SK-N-SH (cell line): ENCODE data around the gene AHR. TPM values are rescaled to one million over a fixed set of nuclear protein-coding genes. Genes with fewer than 3 reads are reported as not detected.

Experiments
- CTCF ChIA-PET: fragments of 300-600, 350-600 bp; formaldehyde crosslinking; extraction: SDS; loops from one replicate; lab custom pipeline; 2021; lab: Yijun Ruan, JAX
- POLR2A ChIA-PET: fragments of 350-600 bp; sonication (Branson Sonifier 250); formaldehyde crosslinking; extraction: SDS; loops from one replicate; lab custom pipeline; 2020; ENCODE audit warnings: antibody characterized with exemption, inconsistent platforms; lab: Yijun Ruan, JAX
- DNase-seq: peaks from one replicate; pipeline ENCODE4 v3.0.0; 2012
- H2AFZ ChIP-seq: fragments of 200-600 bp; sonication (generic); 2 replicates; pipeline ENCODE4 v1.8.1; 2016; ENCODE audit warnings: antibody characterized with exemption, mild to moderate bottlenecking, low read depth
- H3F3A ChIP-seq: fragments of 200-600 bp; sonication (generic); replicated peaks from 2 replicates; pipeline ENCODE3; 2016; ENCODE audit warnings: antibody characterized with exemption, mild to moderate bottlenecking; ENCODE audit not compliant: insufficient read depth
- H3K27ac ChIP-seq, 2 experiments: fragments of 200-500 bp in 1 of 2; fragments of 200-600 bp in 1 of 2; sonication (Bioruptor generic) in 1 of 2; sonication (generic), shearing (Covaris generic) in 1 of 2; 2 replicates each; pipeline versions ENCODE4 v1.5.1 to v1.6.1; 2014 to 2016; ENCODE audit warnings: low read depth in 2 of 2, inconsistent platforms in 1 of 2, low read length in 1 of 2, mild to moderate bottlenecking in 1 of 2, mixed read lengths in 1 of 2
- H3K27me3 ChIP-seq: fragments of 200-600 bp; sonication (generic), shearing (Covaris generic); 2 replicates; pipeline ENCODE4 v1.6.1; 2016; ENCODE audit warnings: mixed run types; ENCODE audit not compliant: insufficient read depth
- H3K36me3 ChIP-seq, 2 experiments: fragments of 200-500 bp in 1 of 2; fragments of 200-600 bp in 1 of 2; sonication (Bioruptor generic) in 1 of 2; sonication (generic) in 1 of 2; replicated peaks in 1 of 2; 2 replicates each; pipeline versions ENCODE3 to v1.5.1; 2014 to 2016; ENCODE audit warnings: low read length in 1 of 2, mild to moderate bottlenecking in 1 of 2; ENCODE audit not compliant: insufficient read depth in 2 of 2, control insufficient read depth in 1 of 2
- H3K4me1 ChIP-seq, 2 experiments: fragments of 200-500 bp in 1 of 2; fragments of 200-600 bp in 1 of 2; sonication (Bioruptor generic) in 1 of 2; sonication (generic), shearing (Covaris generic) in 1 of 2; 2 replicates each; pipeline versions ENCODE4 v1.5.1 to v1.6.1; 2014 to 2016; ENCODE audit warnings: low read depth in 1 of 2, low read length in 1 of 2, mixed run types in 1 of 2; ENCODE audit not compliant: insufficient read depth in 2 of 2, control insufficient read depth in 1 of 2
- H3K4me2 ChIP-seq: fragments of 200-600 bp; sonication (generic), shearing (Covaris generic); 2 replicates; pipeline ENCODE4 v1.6.1; 2017; ENCODE audit warnings: mixed run types
- H3K4me3 ChIP-seq, 2 experiments: fragments of 200-500 bp in 1 of 2; fragments of 200-600 bp in 1 of 2; sonication (Bioruptor generic) in 1 of 2; sonication (generic), shearing (Covaris generic) in 1 of 2; 2 replicates each; pipeline versions ENCODE4 v1.5.1 to v1.8.1; 2014 to 2016; ENCODE audit warnings: low read depth in 2 of 2, inconsistent platforms in 1 of 2, low read length in 1 of 2, mild to moderate bottlenecking in 1 of 2, mixed read lengths in 1 of 2, moderate library complexity in 1 of 2
- H3K79me2 ChIP-seq: fragments of 200-600 bp; sonication (generic); 2 replicates; pipeline ENCODE4 v1.8.1; 2017; ENCODE audit warnings: mild to moderate bottlenecking; ENCODE audit not compliant: insufficient read depth
- H3K9ac ChIP-seq: fragments of 200-600 bp; sonication (generic); 2 replicates; pipeline ENCODE4 v1.6.1; 2017; ENCODE audit warnings: mixed run types
- H3K9me2 ChIP-seq: fragments of 200-600 bp; sonication (generic); 2 replicates; pipeline ENCODE4 v1.6.1; 2017; ENCODE audit warnings: mixed run types
- H3K9me3 ChIP-seq: fragments of 200-600 bp; sonication (generic); 2 replicates; pipeline ENCODE4 v1.6.1; 2017; ENCODE audit warnings: mixed run types, mild to moderate bottlenecking, moderate library complexity
- H4K20me1 ChIP-seq: fragments of 200-600 bp; sonication (generic); 2 replicates; pipeline ENCODE4 v1.6.1; 2017; ENCODE audit warnings: mild to moderate bottlenecking, mixed run types; ENCODE audit not compliant: insufficient read depth
- CHD2 ChIP-seq: fragments of 150-350 bp; IDR thresholded peaks from 2 replicates; pipeline ENCODE4 v1.6.1; 2018; ENCODE audit warnings: low read length; ENCODE audit not compliant: partially characterized antibody
- EP300 ChIP-seq, 2 experiments: IDR thresholded peaks; 2 replicates each; pipeline versions ENCODE4 v1.4.0 to v1.6.1; 2012; ENCODE audit warnings: borderline replicate concordance in 1 of 2, low read depth in 1 of 2, low read length in 1 of 2
- FOSL2 ChIP-seq: IDR thresholded peaks from 2 replicates; pipeline ENCODE4 v1.4.0; 2012; ENCODE audit warnings: low read depth, mild to moderate bottlenecking, moderate library complexity, borderline replicate concordance
- GABPA ChIP-seq: IDR thresholded peaks from 2 replicates; pipeline ENCODE4 v1.4.0; 2012; ENCODE audit warnings: low read depth, mild to moderate bottlenecking
- GATA2 ChIP-seq: sonication (generic); formaldehyde crosslinking; IDR thresholded peaks from 2 replicates; pipeline ENCODE4 v1.5.0; 2020; ENCODE audit warnings: mild to moderate bottlenecking, missing genetic modification reagents
- JUND ChIP-seq: IDR thresholded peaks from 2 replicates; pipeline ENCODE4 v1.4.0; 2012
- MAX ChIP-seq: IDR thresholded peaks from 2 replicates; pipeline ENCODE4 v1.4.0; 2012; ENCODE audit warnings: low read depth
- MEF2A ChIP-seq: IDR thresholded peaks from 2 replicates; pipeline ENCODE4 v1.4.0; 2012; ENCODE audit warnings: low read depth, borderline replicate concordance
- MXI1 ChIP-seq: IDR thresholded peaks from 2 replicates; pipeline ENCODE4 v1.6.1; 2012; ENCODE audit warnings: mild to moderate bottlenecking, low read depth, low read length, improper control_type of control experiment
- NFIC ChIP-seq: IDR thresholded peaks from 2 replicates; pipeline ENCODE4 v1.4.0; 2012; ENCODE audit warnings: borderline replicate concordance
- NRF1 ChIP-seq: IDR thresholded peaks from 2 replicates; pipeline ENCODE4 v1.6.1; 2012; ENCODE audit warnings: low read depth, mild to moderate bottlenecking, low read length
- POLR2AphosphoS5 ChIP-seq: IDR thresholded peaks from 2 replicates; pipeline ENCODE4 v1.6.1; 2012; ENCODE audit warnings: low read depth, low read length
- RFX5 ChIP-seq: IDR thresholded peaks from 2 replicates; pipeline ENCODE4 v1.6.1; 2012; ENCODE audit warnings: mild to moderate bottlenecking, improper control_type of control experiment, low read length
- RXRA ChIP-seq: IDR thresholded peaks from 2 replicates; pipeline ENCODE4 v1.4.0; 2012; ENCODE audit warnings: low read depth, mild to moderate bottlenecking, borderline replicate concordance
- SIN3A ChIP-seq: IDR thresholded peaks from 2 replicates; pipeline ENCODE4 v1.6.1; 2012; ENCODE audit warnings: low read depth, mild to moderate bottlenecking, low read length, moderate library complexity, borderline replicate concordance
- SMC3 ChIP-seq: IDR thresholded peaks from 2 replicates; pipeline ENCODE4 v1.6.1; 2012; ENCODE audit warnings: low read depth, low read length, improper control_type of control experiment
- TCF12 ChIP-seq: IDR thresholded peaks from 2 replicates; pipeline ENCODE4 v1.4.0; 2012
- TEAD4 ChIP-seq: IDR thresholded peaks from 2 replicates; pipeline ENCODE4 v1.4.0; 2012; ENCODE audit warnings: mild to moderate bottlenecking, borderline replicate concordance; ENCODE audit not compliant: insufficient read depth
- WGBS: methylation state at CpG from one replicate; pipeline ENCODE4 v1.1.6; 2017; ENCODE audit warnings: low lambda C conversion rate; 5-methylcytosine and 5-hydroxymethylcytosine counted together
- polyA plus RNA-seq, 3 experiments: library from polyadenylated mRNA; depleted of rRNA; stranded (reverse); fragments of >200 nt; gene quantifications; 2 replicates each; pipeline ENCODE4 v1.2.3, GENCODE V29; 2012
- TF ChIP-seq, protein P1 (sequence below): IDR thresholded peaks from 2 replicates; pipeline ENCODE4 v1.4.0; 2012; ENCODE audit warnings: low read depth, borderline replicate concordance
- TF ChIP-seq, protein P2 (sequence below): IDR thresholded peaks from 2 replicates; pipeline ENCODE4; 2012
- TF ChIP-seq, protein P3 (sequence below): IDR thresholded peaks from 2 replicates; pipeline ENCODE4 v1.6.1; 2012; ENCODE audit warnings: mild to moderate bottlenecking, low read depth, low read length, moderate library complexity

The AHR gene
- polyA plus RNA-seq, 1 of the 3 experiments (the other 2 are of a cell fraction) = not detected

DNA sequence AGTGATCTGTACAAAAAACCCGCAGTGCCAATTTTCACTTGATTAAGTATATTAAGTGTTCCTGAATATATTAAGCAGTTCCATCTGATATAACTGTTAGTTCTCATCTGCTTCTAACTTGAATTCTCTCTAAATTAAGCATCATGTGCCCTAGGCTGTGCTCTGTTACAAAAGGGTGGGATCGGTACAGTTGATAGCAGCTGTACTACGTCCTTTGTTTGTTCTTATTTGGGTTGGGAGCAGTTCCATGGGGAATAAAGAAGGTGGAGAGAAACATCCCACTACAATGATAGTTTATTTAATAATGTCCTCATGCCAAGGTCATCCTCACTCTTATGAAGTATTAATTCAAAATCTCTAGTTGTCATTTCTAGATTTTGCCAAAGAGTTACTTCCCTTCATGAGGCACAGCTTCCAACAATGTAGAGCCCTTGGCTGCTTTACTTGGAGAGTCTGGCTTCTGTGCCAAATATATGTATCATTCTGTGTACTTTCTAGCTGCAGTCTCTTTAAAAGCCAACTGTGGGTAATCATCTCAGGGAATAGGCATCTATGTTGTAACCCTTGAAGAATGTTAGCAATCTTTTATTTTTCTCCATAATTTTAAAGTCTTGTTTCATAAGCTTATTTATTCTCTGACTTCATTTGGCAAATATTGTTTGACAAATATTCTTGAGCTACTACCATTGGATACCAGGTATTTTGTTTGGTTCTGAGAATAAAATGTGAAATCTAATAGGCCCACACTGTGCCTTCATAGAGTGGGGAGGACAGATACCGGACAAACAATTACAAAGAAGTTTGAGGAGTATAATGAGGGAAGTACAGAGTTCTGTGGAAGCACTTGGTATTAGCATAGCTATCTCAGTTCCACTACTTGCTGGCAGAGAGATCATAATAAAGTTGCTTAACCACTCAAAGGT, 22.4 kb upstream of the AHR start:
- H4K20me1 ChIP-seq = no peaks in the 10 kb centered on the region
- H3K4me1 ChIP-seq = peaks cover 0 to 17% of the 10 kb centered on the region in 2 experiments; a peak in 1 of 4 replicates
- 0 out of 2 replicates have a peak overlapping the region, but pooled peaks have one; percentile 6 for H3K9ac ChIP-seq
- 4% methylated on average over 4 of the region's 4 CpGs for WGBS
- CTCF ChIA-PET = interaction anchor here (1.7 to 1.9 kb wide), 2 partner anchors 17 to 25 kb away, joined by 5 to 13 read pairs; no protein-coding TSS in a partner anchor
- H3K79me2 ChIP-seq = no peaks in the 10 kb centered on the region
- H3K9me2 ChIP-seq = no peaks in the 10 kb centered on the region
- H3F3A ChIP-seq = peaks cover 9% of the 10 kb centered on the region
- H3K4me2 ChIP-seq = peak overlapping the region; percentile 1; the same call in 1 of the 2 replicates
- no peak for TF ChIP-seq NRF1
- no peak for TF ChIP-seq MXI1
- no peak for TF ChIP-seq TEAD4
- no peak for TF ChIP-seq SIN3A
- no peak for TF ChIP-seq GATA2 (CRISPR knock-in tag)
- peak; percentile 42; the same call in 1 of the 2 replicates for TF ChIP-seq TCF12
- TF ChIP-seq, protein P1, sequence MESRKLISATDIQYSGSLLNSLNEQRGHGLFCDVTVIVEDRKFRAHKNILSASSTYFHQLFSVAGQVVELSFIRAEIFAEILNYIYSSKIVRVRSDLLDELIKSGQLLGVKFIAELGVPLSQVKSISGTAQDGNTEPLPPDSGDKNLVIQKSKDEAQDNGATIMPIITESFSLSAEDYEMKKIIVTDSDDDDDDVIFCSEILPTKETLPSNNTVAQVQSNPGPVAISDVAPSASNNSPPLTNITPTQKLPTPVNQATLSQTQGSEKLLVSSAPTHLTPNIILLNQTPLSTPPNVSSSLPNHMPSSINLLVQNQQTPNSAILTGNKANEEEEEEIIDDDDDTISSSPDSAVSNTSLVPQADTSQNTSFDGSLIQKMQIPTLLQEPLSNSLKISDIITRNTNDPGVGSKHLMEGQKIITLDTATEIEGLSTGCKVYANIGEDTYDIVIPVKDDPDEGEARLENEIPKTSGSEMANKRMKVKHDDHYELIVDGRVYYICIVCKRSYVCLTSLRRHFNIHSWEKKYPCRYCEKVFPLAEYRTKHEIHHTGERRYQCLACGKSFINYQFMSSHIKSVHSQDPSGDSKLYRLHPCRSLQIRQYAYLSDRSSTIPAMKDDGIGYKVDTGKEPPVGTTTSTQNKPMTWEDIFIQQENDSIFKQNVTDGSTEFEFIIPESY = no peak
- no peak for TF ChIP-seq CHD2
- no peak for TF ChIP-seq MAX
- TF ChIP-seq JUND = peak; percentile 49; the same call in 1 of the 2 replicates
- TF ChIP-seq RFX5 = no peak
- TF ChIP-seq, protein P2, sequence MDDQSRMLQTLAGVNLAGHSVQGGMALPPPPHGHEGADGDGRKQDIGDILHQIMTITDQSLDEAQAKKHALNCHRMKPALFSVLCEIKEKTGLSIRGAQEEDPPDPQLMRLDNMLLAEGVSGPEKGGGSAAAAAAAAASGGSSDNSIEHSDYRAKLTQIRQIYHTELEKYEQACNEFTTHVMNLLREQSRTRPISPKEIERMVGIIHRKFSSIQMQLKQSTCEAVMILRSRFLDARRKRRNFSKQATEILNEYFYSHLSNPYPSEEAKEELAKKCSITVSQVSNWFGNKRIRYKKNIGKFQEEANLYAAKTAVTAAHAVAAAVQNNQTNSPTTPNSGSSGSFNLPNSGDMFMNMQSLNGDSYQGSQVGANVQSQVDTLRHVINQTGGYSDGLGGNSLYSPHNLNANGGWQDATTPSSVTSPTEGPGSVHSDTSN = no peak
- TF ChIP-seq MEF2A = no peak
- TF ChIP-seq, protein P3, sequence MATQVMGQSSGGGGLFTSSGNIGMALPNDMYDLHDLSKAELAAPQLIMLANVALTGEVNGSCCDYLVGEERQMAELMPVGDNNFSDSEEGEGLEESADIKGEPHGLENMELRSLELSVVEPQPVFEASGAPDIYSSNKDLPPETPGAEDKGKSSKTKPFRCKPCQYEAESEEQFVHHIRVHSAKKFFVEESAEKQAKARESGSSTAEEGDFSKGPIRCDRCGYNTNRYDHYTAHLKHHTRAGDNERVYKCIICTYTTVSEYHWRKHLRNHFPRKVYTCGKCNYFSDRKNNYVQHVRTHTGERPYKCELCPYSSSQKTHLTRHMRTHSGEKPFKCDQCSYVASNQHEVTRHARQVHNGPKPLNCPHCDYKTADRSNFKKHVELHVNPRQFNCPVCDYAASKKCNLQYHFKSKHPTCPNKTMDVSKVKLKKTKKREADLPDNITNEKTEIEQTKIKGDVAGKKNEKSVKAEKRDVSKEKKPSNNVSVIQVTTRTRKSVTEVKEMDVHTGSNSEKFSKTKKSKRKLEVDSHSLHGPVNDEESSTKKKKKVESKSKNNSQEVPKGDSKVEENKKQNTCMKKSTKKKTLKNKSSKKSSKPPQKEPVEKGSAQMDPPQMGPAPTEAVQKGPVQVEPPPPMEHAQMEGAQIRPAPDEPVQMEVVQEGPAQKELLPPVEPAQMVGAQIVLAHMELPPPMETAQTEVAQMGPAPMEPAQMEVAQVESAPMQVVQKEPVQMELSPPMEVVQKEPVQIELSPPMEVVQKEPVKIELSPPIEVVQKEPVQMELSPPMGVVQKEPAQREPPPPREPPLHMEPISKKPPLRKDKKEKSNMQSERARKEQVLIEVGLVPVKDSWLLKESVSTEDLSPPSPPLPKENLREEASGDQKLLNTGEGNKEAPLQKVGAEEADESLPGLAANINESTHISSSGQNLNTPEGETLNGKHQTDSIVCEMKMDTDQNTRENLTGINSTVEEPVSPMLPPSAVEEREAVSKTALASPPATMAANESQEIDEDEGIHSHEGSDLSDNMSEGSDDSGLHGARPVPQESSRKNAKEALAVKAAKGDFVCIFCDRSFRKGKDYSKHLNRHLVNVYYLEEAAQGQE = no peak
- TF ChIP-seq EP300 (IDR thresholded peaks at IDR 0.05; ENCODE audit: borderline replicate concordance in 1 of 2, low read depth in 1 of 2, low read length in 1 of 2) = peak in 1 of 2 experiments; percentile 51; a peak in 1 of 4 replicates
- TF ChIP-seq NFIC = peak; percentile 54
- no peak for TF ChIP-seq POLR2AphosphoS5
- no peak for TF ChIP-seq GABPA
- TF ChIP-seq RXRA = no peak
- TF ChIP-seq FOSL2 = peak; percentile 30; the same call in 1 of the 2 replicates
- no peak for TF ChIP-seq SMC3
- POLR2A ChIA-PET = no interaction called here
- peaks cover 7% of the 10 kb centered on the region; the same call in 1 of the 2 replicates for H3K27me3 ChIP-seq
- H3K36me3 ChIP-seq = no peaks in the 10 kb centered on the region
- no peak for DNase-seq
- no peaks in the 10 kb centered on the region for H3K9me3 ChIP-seq
- H2AFZ ChIP-seq = 0 out of 2 replicates have a peak overlapping the region, but pooled peaks have one; percentile 7
- H3K27ac ChIP-seq = peak overlapping the region in 1 of 2 experiments; percentile 55; a peak in 2 of 4 replicates
- H3K4me3 ChIP-seq = no peak overlapping the region
